Spleen (tissue), 11 donors: ENCODE measurements around the gene BCAR1. TPM values are rescaled to one million over a fixed set of nuclear protein-coding genes. Genes with fewer than 3 reads are reported as not detected.

Source experiments
- DNase-seq: peaks from one replicate; pipeline ENCODE4 v3.0.0-alpha.2; 2020
- H3K27ac ChIP-seq, 8 donors: fragments of 200-600 bp; sonication (generic) in 7 of 8; 1 replicate in 4 of 8; 2 replicates in 4 of 8; pipeline versions ENCODE4 v1.5.0 to v1.8.0; 2016 to 2021; ENCODE audit warnings: inconsistent platforms in 4 of 8, mild to moderate bottlenecking in 4 of 8, moderate library complexity in 1 of 8
- H3K27me3 ChIP-seq, 7 donors: fragments of 200-600 bp; sonication (generic) in 6 of 7; replicated peaks in 1 of 7; 1 replicate in 4 of 7; 2 replicates in 3 of 7; pipeline versions ENCODE4 v1.5.0 to v1.8.0; 2016 to 2021; ENCODE audit warnings: inconsistent platforms in 3 of 7, mild to moderate bottlenecking in 1 of 7
- H3K36me3 ChIP-seq, 6 donors: fragments of 200-600 bp; sonication (generic) in 5 of 6; 1 replicate in 4 of 6; 2 replicates in 2 of 6; pipeline versions ENCODE4 v1.5.0 to v1.8.0; 2016 to 2021; ENCODE audit warnings: inconsistent platforms in 2 of 6
- H3K4me1 ChIP-seq, 6 donors: fragments of 200-600 bp; sonication (generic) in 5 of 6; 1 replicate in 3 of 6; 2 replicates in 3 of 6; pipeline versions ENCODE4 v1.5.0 to v1.8.0; 2016 to 2021; ENCODE audit warnings: inconsistent platforms in 3 of 6
- H3K4me3 ChIP-seq, 8 donors: fragments of 200-600 bp; sonication (generic) in 7 of 8; 1 replicate in 4 of 8; 2 replicates in 4 of 8; pipeline versions ENCODE4 v1.5.0 to v1.8.0; 2016 to 2021; ENCODE audit warnings: inconsistent platforms in 4 of 8, mild to moderate bottlenecking in 4 of 8, moderate library complexity in 2 of 8
- H3K9me3 ChIP-seq, 8 donors: fragments of 200-600 bp; sonication (generic) in 7 of 8; 1 replicate in 4 of 8; 2 replicates in 4 of 8; pipeline versions ENCODE4 v1.5.0 to v1.8.0; 2016 to 2021; ENCODE audit warnings: inconsistent platforms in 4 of 8
- POLR2A ChIP-seq, 3 donors: fragments of 450-650 bp; IDR thresholded peaks; one replicate each; pipeline ENCODE4 v1.5.1; 2017; ENCODE audit warnings: antibody characterized with exemption in 3 of 3, mild to moderate bottlenecking in 1 of 3
- POLR2AphosphoS5 ChIP-seq, 3 donors: sonication (generic); formaldehyde crosslinking; IDR thresholded peaks; one replicate each; pipeline ENCODE4 v1.5.1; 2017; ENCODE audit warnings: antibody characterized with exemption in 3 of 3
- WGBS, 5 donors: extraction: QIAGEN DNeasy Blood & Tissue Kit in 3 of 5; methylation state at CpG; one replicate each; pipeline versions ENCODE4 v1.1.5 to v1.1.7; 2013 to 2018; 5-methylcytosine and 5-hydroxymethylcytosine counted together
- intact Hi-C: fragments of 100-400 bp; cut with DNase I; formaldehyde crosslinking; loops from one replicate; pipeline ENCODE4 v1.15.0; 2023; ENCODE audit warnings: low total_unique reads
- polyA plus RNA-seq, 3 donors: library from polyadenylated mRNA; stranded (reverse); fragments of 200-250 nt; gene quantifications; one replicate each; pipeline ENCODE4 v1.2.1, GENCODE V29; 2013
- total RNA-seq, 7 donors: library from RNA; depleted of rRNA in 3 of 7; stranded (reverse); fragments of >200 nt in 3 of 7; fragmentation: NEBNext Ultra II Directional in 4 of 7; extraction: Animal tissue kit (Norgen Biotek cat#: 25700) in 4 of 7; gene quantifications; one replicate each; pipeline versions ENCODE4 v1.1.0 to v1.2.1, GENCODE V29; 2016 to 2021
- TF ChIP-seq, protein P1 (sequence below), 11 experiments: fragments of 200-600 bp in 7 of 11; fragments of 450-650 bp in 4 of 11; sonication (generic) in 4 of 11; IDR thresholded peaks in 8 of 11; conservative IDR thresholded peaks in 3 of 11; 1 replicate in 7 of 11; 2 replicates in 4 of 11; pipeline versions ENCODE4 v1.4.0 to v1.8.0; 2016 to 2021; ENCODE audit warnings: antibody characterized with exemption in 11 of 11, inconsistent platforms in 4 of 11, mild to moderate bottlenecking in 1 of 11
- donor health status: healthy with polysubstance abuse.
- donor health status: DM: no; HTN: no; CAD: no; lungs with moderate emphysema.
- donor health status: DM: no; HTN: no; CAD: no.
- donor health status: Bipolar disorder and iron deficiency.
- donor health status: healthy.
- donor health status: DM: no; HTN: no; CAD: no.
- donor health status: DM: yes; HTN: yes; CAD: no.

BCAR1 gene
- total and polyA plus RNA-seq, 10 donors = 14.6 to 164 (median 71.9) TPM

DNA sequence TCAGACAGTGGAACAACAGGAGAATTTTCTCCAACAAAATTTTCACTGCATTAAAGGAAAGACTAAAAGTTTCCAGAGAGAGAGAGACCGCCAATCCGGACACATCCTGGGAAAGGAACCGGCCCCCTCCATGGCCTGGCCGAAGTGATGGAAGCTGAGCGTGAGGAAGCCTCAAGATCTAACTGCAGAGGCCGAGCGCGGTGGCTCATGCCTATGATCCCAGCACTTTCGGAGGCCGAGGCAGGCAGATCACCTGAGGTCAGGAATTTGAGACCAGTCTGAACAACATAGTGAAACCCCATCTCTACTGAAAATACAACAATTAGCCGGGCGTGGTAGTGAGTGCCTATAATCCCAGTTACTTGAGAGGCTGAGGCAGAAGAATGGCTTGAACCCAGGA lies 48.3 kb downstream of the BCAR1 start:
- Histone ChIP-seq H3K36me3 (no peaks in the 10 kb centered on the region), H3K27ac (no peak overlapping the region), H3K9me3 (no peaks in the 10 kb centered on the region), H3K4me1 (peaks cover 3 to 36% (median 6%) of the 10 kb centered on the region in 6 donors), H3K4me3 (no peak overlapping the region), H3K27me3 (peaks cover 0 to 44% (median 5%) of the 10 kb centered on the region in 7 donors)
- intact Hi-C loops = no loop called here
- WGBS, 5 donors = 90 to 99% (median 96%) methylated on average over 12 of the region's 12 CpGs
- no peak for TF ChIP-seq POLR2A (IDR thresholded peaks at IDR 0.05)
- TF ChIP-seq POLR2AphosphoS5 (IDR thresholded peaks at IDR 0.05) = no peak
- TF ChIP-seq, protein P1, sequence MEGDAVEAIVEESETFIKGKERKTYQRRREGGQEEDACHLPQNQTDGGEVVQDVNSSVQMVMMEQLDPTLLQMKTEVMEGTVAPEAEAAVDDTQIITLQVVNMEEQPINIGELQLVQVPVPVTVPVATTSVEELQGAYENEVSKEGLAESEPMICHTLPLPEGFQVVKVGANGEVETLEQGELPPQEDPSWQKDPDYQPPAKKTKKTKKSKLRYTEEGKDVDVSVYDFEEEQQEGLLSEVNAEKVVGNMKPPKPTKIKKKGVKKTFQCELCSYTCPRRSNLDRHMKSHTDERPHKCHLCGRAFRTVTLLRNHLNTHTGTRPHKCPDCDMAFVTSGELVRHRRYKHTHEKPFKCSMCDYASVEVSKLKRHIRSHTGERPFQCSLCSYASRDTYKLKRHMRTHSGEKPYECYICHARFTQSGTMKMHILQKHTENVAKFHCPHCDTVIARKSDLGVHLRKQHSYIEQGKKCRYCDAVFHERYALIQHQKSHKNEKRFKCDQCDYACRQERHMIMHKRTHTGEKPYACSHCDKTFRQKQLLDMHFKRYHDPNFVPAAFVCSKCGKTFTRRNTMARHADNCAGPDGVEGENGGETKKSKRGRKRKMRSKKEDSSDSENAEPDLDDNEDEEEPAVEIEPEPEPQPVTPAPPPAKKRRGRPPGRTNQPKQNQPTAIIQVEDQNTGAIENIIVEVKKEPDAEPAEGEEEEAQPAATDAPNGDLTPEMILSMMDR (IDR thresholded peaks at IDR 0.05 in 8 of 11, conservative IDR thresholded peaks at IDR 0.05 in 3 of 11) = no peak
- DNase-seq = peak; percentile 47

DNA sequence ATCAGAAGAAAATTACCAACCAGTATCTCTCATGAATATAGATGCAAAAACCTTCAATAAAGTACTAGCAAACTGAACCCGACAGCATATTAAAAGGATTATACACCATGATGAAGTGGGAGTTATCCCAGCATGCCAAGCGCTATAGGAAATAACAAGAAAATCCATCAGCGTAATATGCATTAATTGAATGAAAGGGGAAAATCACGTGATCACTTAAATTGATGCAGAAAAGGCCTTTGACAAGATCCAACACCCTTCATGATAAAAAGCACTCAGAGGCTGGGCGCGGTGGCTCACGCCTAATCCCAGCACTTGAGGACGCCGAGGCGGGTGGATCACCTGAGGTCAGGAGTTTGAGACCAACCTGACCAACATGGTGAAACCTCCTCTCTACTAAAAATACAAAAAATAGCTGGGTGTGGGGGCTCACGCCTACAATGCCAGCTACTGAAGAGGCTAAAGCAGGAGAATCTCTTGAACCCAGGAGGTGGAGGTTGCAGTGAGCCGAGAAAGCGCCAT lies 49.3 kb downstream of the BCAR1 start:
- TF ChIP-seq POLR2A (IDR thresholded peaks at IDR 0.05) (no peak), POLR2AphosphoS5 (IDR thresholded peaks at IDR 0.05) (no peak)
- TF ChIP-seq, protein P1 (IDR thresholded peaks at IDR 0.05 in 8 of 11, conservative IDR thresholded peaks at IDR 0.05 in 3 of 11) = no peak
- no peak overlapping the region for H3K4me3 ChIP-seq
- no peaks in the 10 kb centered on the region for H3K9me3 ChIP-seq
- peaks cover 0 to 54% (median 7%) of the 10 kb centered on the region in 7 donors for H3K27me3 ChIP-seq
- DNase-seq = peak; percentile 33
- peaks cover 3 to 40% (median 6%) of the 10 kb centered on the region in 6 donors for H3K4me1 ChIP-seq
- no peaks in the 10 kb centered on the region for H3K36me3 ChIP-seq
- no peak overlapping the region for H3K27ac ChIP-seq
- intact Hi-C loops = no loop called here
- WGBS, 5 donors = 92 to 98% (median 93%) methylated on average over 13 of the region's 13 CpGs

DNA sequence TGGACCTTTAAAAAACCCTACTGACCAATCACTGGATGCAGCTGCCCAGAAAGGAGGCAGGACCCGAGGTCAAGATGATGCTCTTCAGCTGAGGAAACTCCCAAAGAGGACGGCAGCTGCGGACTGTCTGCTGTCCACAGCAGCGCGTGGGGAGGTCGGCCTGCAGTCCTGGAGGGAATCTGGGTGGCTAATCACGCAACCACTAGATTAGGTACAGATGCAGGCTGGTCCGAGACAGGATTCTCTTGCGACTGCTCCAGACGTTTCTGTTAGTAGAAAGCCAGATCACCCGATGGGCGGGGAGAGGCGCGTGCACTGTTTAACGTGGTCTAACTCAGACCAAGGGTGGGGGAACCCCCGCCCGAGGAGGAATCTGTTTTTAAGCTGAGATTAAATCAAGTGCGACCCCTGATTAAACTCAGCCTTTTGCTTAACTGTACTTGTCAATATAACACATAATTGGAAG lies 53.3 kb downstream of the BCAR1 start:
- Histone ChIP-seq H3K4me1 (peaks cover 3 to 30% (median 6%) of the 10 kb centered on the region in 6 donors), H3K36me3 (no peaks in the 10 kb centered on the region), H3K9me3 (no peaks in the 10 kb centered on the region), H3K27me3 (peaks cover 0 to 63% (median 8%) of the 10 kb centered on the region in 7 donors), H3K4me3 (no peak overlapping the region), H3K27ac (no peak overlapping the region)
- 40 to 51% (median 47%) methylated on average over 18 of the region's 18 CpGs for WGBS, 5 donors
- DNase-seq = peak; percentile 70
- intact Hi-C loops = loop anchor here (5.0 kb wide), 1 partner anchor 204 kb away; no protein-coding TSS in a partner anchor
- TF ChIP-seq POLR2AphosphoS5 (IDR thresholded peaks at IDR 0.05) = peak in 1 of 3 donors; percentile 55
- no peak for TF ChIP-seq POLR2A (IDR thresholded peaks at IDR 0.05)
- TF ChIP-seq, protein P1 (IDR thresholded peaks at IDR 0.05 in 8 of 11, conservative IDR thresholded peaks at IDR 0.05 in 3 of 11) = no peak

DNA sequence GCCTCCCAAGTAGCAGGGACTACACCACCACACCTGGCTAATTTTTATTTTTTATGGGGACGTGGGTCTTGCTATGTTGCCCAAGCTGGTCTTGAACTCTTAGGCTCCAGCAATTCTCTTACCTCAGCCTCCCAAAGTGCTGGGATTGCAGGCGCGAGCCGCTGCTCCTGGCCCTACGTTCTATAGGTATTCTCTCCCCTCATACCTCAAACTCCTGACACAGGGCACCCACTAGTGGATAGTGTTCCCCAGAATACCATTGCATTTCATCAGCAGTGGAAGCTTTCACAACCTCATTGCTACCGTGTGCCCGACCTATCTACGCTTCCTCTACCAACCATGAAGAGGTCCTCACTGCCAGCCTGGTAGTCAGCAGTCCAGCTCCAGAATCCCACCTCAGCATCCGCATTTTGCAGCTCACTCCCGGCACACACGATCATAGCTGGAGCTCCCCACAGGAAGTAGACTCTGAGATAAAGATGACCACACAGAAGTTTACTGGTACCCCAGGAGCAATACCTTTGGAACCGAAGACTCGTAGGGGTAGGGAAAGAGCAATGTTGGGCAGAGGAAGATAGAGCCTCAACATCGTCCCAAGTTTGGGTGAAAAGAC lies 53.8 kb downstream of the BCAR1 start:
- H3K27me3 ChIP-seq = peaks cover 0 to 58% (median 8%) of the 10 kb centered on the region in 7 donors
- H3K27ac ChIP-seq = no peak overlapping the region
- DNase-seq = peak; percentile 23
- 42 to 61% (median 48%) methylated on average over 14 of the region's 14 CpGs for WGBS, 5 donors
- H3K4me1 ChIP-seq = peaks cover 3 to 30% (median 6%) of the 10 kb centered on the region in 6 donors
- H3K9me3 ChIP-seq = no peaks in the 10 kb centered on the region
- H3K4me3 ChIP-seq = no peak overlapping the region
- no peaks in the 10 kb centered on the region for H3K36me3 ChIP-seq
- intact Hi-C loops = loop anchor here (5.0 kb wide), 1 partner anchor 205 kb away; no protein-coding TSS in a partner anchor
- TF ChIP-seq POLR2A (IDR thresholded peaks at IDR 0.05) (no peak), POLR2AphosphoS5 (IDR thresholded peaks at IDR 0.05) (no peak)
- TF ChIP-seq, protein P1 (IDR thresholded peaks at IDR 0.05 in 8 of 11, conservative IDR thresholded peaks at IDR 0.05 in 3 of 11) = no peak
